ENCODE results near the gene GASK1B.

GRCh38 chr4:158208963-158209640 lies 36.3 kb upstream of the GASK1B start:
- TF ChIP-seq CTCF (conservative IDR thresholded peaks at IDR 0.05 in 1 of 2, IDR thresholded peaks at IDR 0.05 in 1 of 2; ENCODE audit: extremely low read depth in 1 of 2, insufficient read depth in 1 of 2, low read depth in 1 of 2, low read length in 2 of 2) (no peak), EZH2 (IDR thresholded peaks at IDR 0.05; ENCODE audit: borderline replicate concordance, low read length) (no peak)

All from mammary epithelial cell (primary cell).